Keratinocyte (primary cell): ENCODE results near the gene CRB2. TPM values are rescaled to one million over a fixed set of nuclear protein-coding genes. Genes with fewer than 3 reads are reported as not detected.

ENCODE experiments used
- DNase-seq: peaks from one replicate; pipeline ENCODE4 v3.0.0-alpha.2; 2011; ENCODE audit warnings: low read depth, missing footprints, low spot score
- FAIRE-seq: peaks from 2 replicates; lab custom pipeline; 2011; peaks lifted over from hg19 to GRCh38; lab: Jason Lieb, UNC
- H2AFZ ChIP-seq: 2 replicates; pipeline ENCODE4 v1.6.0; 2012; ENCODE audit warnings: low read length, control low read depth, inconsistent platforms; ENCODE audit not compliant: control insufficient read depth
- H3K27ac ChIP-seq: 2 replicates; pipeline ENCODE4 v1.5.1; 2011; ENCODE audit warnings: low read length; ENCODE audit not compliant: control insufficient read depth, insufficient read depth
- H3K27me3 ChIP-seq: 3 replicates; pipeline ENCODE4 v1.6.0; 2011; ENCODE audit warnings: low read length; ENCODE audit not compliant: control insufficient read depth, insufficient read depth; ENCODE audit errors: extremely low read depth
- H3K36me3 ChIP-seq, 2 experiments: 2 replicates in 1 of 2; 3 replicates in 1 of 2; pipeline ENCODE4 v1.5.1; 2011; ENCODE audit warnings: low read length in 2 of 2, mild to moderate bottlenecking in 1 of 2; ENCODE audit not compliant: control insufficient read depth in 2 of 2, insufficient read depth in 2 of 2; ENCODE audit errors: extremely low read depth in 1 of 2
- H3K4me1 ChIP-seq: 3 replicates; pipeline ENCODE4 v1.5.1; 2011; ENCODE audit warnings: low read length; ENCODE audit not compliant: control insufficient read depth, insufficient read depth; ENCODE audit errors: extremely low read depth
- H3K4me2 ChIP-seq: 3 replicates; pipeline ENCODE4 v1.6.0; 2011; ENCODE audit warnings: low read depth, low read length; ENCODE audit not compliant: control insufficient read depth, insufficient read depth; ENCODE audit errors: extremely low read depth
- H3K4me3 ChIP-seq, 3 experiments: fragments of 200-600 bp in 1 of 3; sonication (generic) in 1 of 3; 2 replicates in 2 of 3; 3 replicates in 1 of 3; pipeline ENCODE4 v1.5.1; 2011 to 2016; ENCODE audit warnings: low read length in 3 of 3, mild to moderate bottlenecking in 3 of 3, control low read depth in 2 of 3, inconsistent platforms in 1 of 3, low read depth in 1 of 3, mixed read lengths in 1 of 3, mixed run types in 1 of 3, moderate library complexity in 1 of 3; ENCODE audit not compliant: control insufficient read depth in 2 of 3, insufficient read depth in 2 of 3; ENCODE audit errors: extremely low read depth in 1 of 3
- H3K79me2 ChIP-seq: 2 replicates; pipeline ENCODE4 v1.6.0; 2012; ENCODE audit warnings: low read length; ENCODE audit not compliant: control insufficient read depth, insufficient read depth
- H3K9ac ChIP-seq: 3 replicates; pipeline ENCODE4 v1.6.0; 2011; ENCODE audit warnings: low read length; ENCODE audit not compliant: control insufficient read depth, insufficient read depth; ENCODE audit errors: extremely low read depth
- H3K9me1 ChIP-seq: 3 replicates; pipeline ENCODE4 v1.6.0; 2011; ENCODE audit warnings: low read length; ENCODE audit not compliant: control insufficient read depth, insufficient read depth; ENCODE audit errors: extremely low read depth
- H3K9me3 ChIP-seq: 2 replicates; pipeline ENCODE4 v1.5.1; 2012; ENCODE audit warnings: low read depth, low read length; ENCODE audit not compliant: control insufficient read depth
- H4K20me1 ChIP-seq: 3 replicates; pipeline ENCODE4 v1.6.0; 2011; ENCODE audit warnings: low read length; ENCODE audit not compliant: control insufficient read depth, insufficient read depth; ENCODE audit errors: extremely low read depth
- CTCF ChIP-seq, 3 experiments: IDR thresholded peaks in 1 of 3; conservative IDR thresholded peaks in 1 of 3; optimal IDR thresholded peaks in 1 of 3; 2 replicates in 2 of 3; 3 replicates in 1 of 3; pipeline versions ENCODE3 to v1.5.1; 2011; ENCODE audit warnings: low read length in 3 of 3, mild to moderate bottlenecking in 3 of 3, moderate library complexity in 2 of 3, control low read depth in 1 of 3, inconsistent platforms in 1 of 3; ENCODE audit not compliant: insufficient read depth in 2 of 3; ENCODE audit errors: extremely low read depth in 1 of 3
- EZH2 ChIP-seq: IDR thresholded peaks from one replicate; pipeline ENCODE4 v1.6.1; 2012; ENCODE audit warnings: inconsistent platforms, mild to moderate bottlenecking, low read length, moderate library complexity
- dilution Hi-C: fragments of 300-500 bp; cut with MboI; formaldehyde crosslinking; loops from one replicate; pipeline ENCODE4 v1.7.0; 2020; ENCODE audit warnings: low sequenced_read_pairs; ENCODE audit not compliant: extremely low pct_ligation_motif_present
- polyA plus RNA-seq, 5 experiments: library from polyadenylated mRNA; depleted of rRNA in 3 of 5; stranded (reverse) in 3 of 5; stranded (forward) in 1 of 5; unstranded in 1 of 5; fragments of >200 nt; gene quantifications; 1 replicate in 1 of 5; 2 replicates in 3 of 5; 3 replicates in 1 of 5; pipeline versions ENCODE4 v1.2.1 to v1.2.3, GENCODE V29; 2011 to 2012; ENCODE audit warnings: missing spikeins in 2 of 5, low read depth in 1 of 5, low replicate concordance in 1 of 5

CRB2 gene
- polyA plus RNA-seq, 1 donor (not counting 4 experiments of a cell fraction or from before 2014, with no cell fraction given): not detected

- Histone ChIP-seq H3K27me3 (peaks cover 4% of the 10 kb centered on the region), H3K27ac (no peak overlapping the region), H3K9ac (no peak overlapping the region), H3K36me3 (no peaks in the 10 kb centered on the region), H3K9me3 (no peaks in the 10 kb centered on the region), H3K9me1 (no peaks in the 10 kb centered on the region), H3K4me3 (no peak overlapping the region), H3K4me2 (no peak overlapping the region), H3K79me2 (no peaks in the 10 kb centered on the region), H4K20me1 (no peaks in the 10 kb centered on the region), H3K4me1 (no peaks in the 10 kb centered on the region), H2AFZ (no peak overlapping the region)
- FAIRE-seq: no peak
- dilution Hi-C loops: no loop called here
- TF ChIP-seq CTCF (optimal IDR thresholded peaks at IDR 0.05 in 1 of 3, IDR thresholded peaks at IDR 0.05 in 1 of 3, conservative IDR thresholded peaks at IDR 0.05 in 1 of 3; ENCODE audit: extremely low read depth in 1 of 3, insufficient read depth in 2 of 3, low read length in 3 of 3): no peak
- TF ChIP-seq EZH2: no peak
- no peak for DNase-seq
These were observed 28.3 kb upstream of the CRB2 start for GRCh38 chr9:123327697-123328100.

GRCh38 chr9:123329329-123329955 lies 26.6 kb upstream of the CRB2 start:
- no peak overlapping the region for H3K27ac ChIP-seq
- FAIRE-seq (no peak), DNase-seq (no peak)
- dilution Hi-C loops: no loop called here
- no peaks in the 10 kb centered on the region for H3K9me3 ChIP-seq
- H3K4me2 ChIP-seq: no peak overlapping the region
- H3K9me1 ChIP-seq: no peaks in the 10 kb centered on the region
- H4K20me1 ChIP-seq: no peaks in the 10 kb centered on the region
- H3K9ac ChIP-seq: no peak overlapping the region
- H3K79me2 ChIP-seq: no peaks in the 10 kb centered on the region
- TF ChIP-seq CTCF (optimal IDR thresholded peaks at IDR 0.05 in 1 of 3, IDR thresholded peaks at IDR 0.05 in 1 of 3, conservative IDR thresholded peaks at IDR 0.05 in 1 of 3; ENCODE audit: extremely low read depth in 1 of 3, insufficient read depth in 2 of 3, low read length in 3 of 3) (no peak), EZH2 (no peak)
- no peaks in the 10 kb centered on the region for H3K36me3 ChIP-seq
- no peak overlapping the region for H3K4me3 ChIP-seq
- H3K4me1 ChIP-seq: no peaks in the 10 kb centered on the region
- no peak overlapping the region for H2AFZ ChIP-seq
- peaks cover 4% of the 10 kb centered on the region for H3K27me3 ChIP-seq
